Right lobe of liver (tissue), 6 donors: Measurements from ENCODE around the gene TBC1D24. TPM values are rescaled to one million over a fixed set of nuclear protein-coding genes. Genes with fewer than 3 reads are reported as not detected.

Source experiments
- ATAC-seq, 4 donors: fragments of 200-7000 bp; cut with Tn5 transposase; one replicate each; pipeline ENCODE4 v1.9.1; 2020; ENCODE audit warnings: mild to moderate bottlenecking in 4 of 4, moderate library complexity in 4 of 4
- DNase-seq, 3 donors: peaks; one replicate each; pipeline ENCODE4 v3.0.0-alpha.2; 2020
- H3K27ac ChIP-seq, 3 donors: fragments of 200-600 bp; one replicate each; pipeline ENCODE4 v1.8.0; 2022
- H3K27me3 ChIP-seq, 2 donors: fragments of 200-600 bp; one replicate each; pipeline ENCODE4 v1.8.0; 2022
- H3K36me3 ChIP-seq, 4 donors: fragments of 200-600 bp; sonication (generic) in 1 of 4; one replicate each; pipeline versions ENCODE4 v1.5.1 to v1.8.0; 2017 to 2022; ENCODE audit warnings: control low read depth in 1 of 4
- H3K4me1 ChIP-seq, 4 donors: fragments of 200-600 bp; sonication (generic) in 1 of 4; one replicate each; pipeline versions ENCODE4 v1.5.1 to v1.8.0; 2017 to 2022; ENCODE audit warnings: control low read depth in 1 of 4
- H3K4me3 ChIP-seq, 3 donors: fragments of 200-600 bp; one replicate each; pipeline ENCODE4 v1.8.0; 2022
- H3K9me3 ChIP-seq, 4 donors: fragments of 200-600 bp; sonication (generic) in 1 of 4; one replicate each; pipeline versions ENCODE4 v1.5.1 to v1.8.0; 2017 to 2022; ENCODE audit warnings: control low read depth in 1 of 4
- POLR2A ChIP-seq: fragments of 450-650 bp; IDR thresholded peaks from one replicate; pipeline ENCODE4 v1.6.1; 2017; ENCODE audit warnings: antibody characterized with exemption, mild to moderate bottlenecking
- WGBS: methylation state at CpG from one replicate; pipeline ENCODE4 v1.1.6; 2018; ENCODE audit warnings: low coverage, low lambda C conversion rate; ENCODE audit not compliant: insufficient coverage; ENCODE audit errors: missing lambda C conversion rate; 5-methylcytosine and 5-hydroxymethylcytosine counted together
- intact Hi-C, 2 donors: fragments of 100-400 bp; cut with DNase I; formaldehyde crosslinking; loops; one replicate each; pipeline versions ENCODE4 v1.11.2 to v1.14.1; 2022
- total RNA-seq, 6 experiments: library from RNA; depleted of rRNA in 2 of 6; stranded (reverse); fragments of >200 nt in 2 of 6; fragmentation: NEBNext Ultra II Directional in 3 of 6; extraction: Animal tissue kit (Norgen Biotek cat#: 25700) in 3 of 6; gene quantifications; one replicate each; pipeline versions ENCODE4 v1.1.0 to v1.2.4, GENCODE V29; 2016 to 2023
- TF ChIP-seq, protein P1 (sequence below), 4 donors: fragments of 200-600 bp in 3 of 4; fragments of 450-650 bp in 1 of 4; IDR thresholded peaks; one replicate each; pipeline versions ENCODE4 v1.5.1 to v1.8.0; 2016 to 2022; ENCODE audit warnings: antibody characterized with exemption in 4 of 4, mild to moderate bottlenecking in 2 of 4
- donor health status: DM: no; HTN: yes; CAD: no.
- donor health status: DM: no; HTN: no; CAD: no.
- donor health status: DM: no; HTN: no; CAD: no.
- donor health status: DM: no; HTN: yes; CAD: no.
- donor health status: DM: no; HTN: yes; CAD: no.

The TBC1D24 gene
- total RNA-seq, 6 experiments from 2014 or later, result 14.9 to 22.7 (median 17.5) TPM

DNA sequence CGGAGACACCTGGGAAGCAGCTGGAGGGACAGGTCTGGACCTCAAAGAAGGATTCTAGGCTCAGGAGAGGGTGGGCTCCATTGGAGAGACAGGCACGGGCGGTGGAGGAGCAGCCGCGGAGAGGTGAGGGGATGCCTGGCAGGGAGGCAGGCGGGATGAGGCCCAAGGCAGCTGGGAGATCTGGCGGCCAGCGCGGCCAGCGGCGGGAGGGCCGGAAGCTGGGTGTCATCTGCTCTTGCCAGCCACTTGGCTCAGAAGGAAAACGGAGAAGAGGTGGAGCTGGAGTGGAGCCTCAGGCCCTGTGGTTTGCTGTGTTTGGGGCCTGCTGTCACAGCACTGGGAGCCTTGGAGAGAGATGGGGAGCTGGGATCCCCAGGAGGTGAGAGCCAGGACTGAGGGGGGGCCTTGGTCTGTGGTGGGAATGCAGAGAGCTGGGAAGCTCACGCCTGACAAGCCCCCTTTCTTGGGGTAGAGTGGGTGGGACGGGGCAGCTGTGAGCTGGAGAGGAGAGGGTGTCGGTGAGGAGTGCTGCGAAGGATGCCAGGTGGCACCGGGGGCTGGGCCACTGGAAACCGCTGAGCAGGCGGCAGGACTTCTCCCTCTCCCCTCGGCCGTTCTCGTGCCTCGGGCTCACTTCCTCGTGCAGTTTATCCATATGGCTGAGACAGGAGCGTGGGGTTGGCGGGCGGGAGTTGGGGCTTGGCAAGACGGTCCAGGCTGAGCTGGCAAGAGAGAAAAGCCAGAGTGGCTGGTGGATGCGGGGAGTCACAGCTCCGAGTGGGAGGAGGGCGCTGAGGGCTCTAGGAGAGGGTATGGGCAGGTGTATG is 8.0 kb downstream of the TBC1D24 start:
- H3K4me3 ChIP-seq, result no peak overlapping the region
- H3K27me3 ChIP-seq, result no peaks in the 10 kb centered on the region
- no peak overlapping the region for H3K27ac ChIP-seq
- DNase-seq, result peak in 2 of 3 donors; percentile 26 to 57
- H3K4me1 ChIP-seq, result peaks cover 0 to 42% (median 10%) of the 10 kb centered on the region in 4 donors
- H3K9me3 ChIP-seq, result no peaks in the 10 kb centered on the region
- H3K36me3 ChIP-seq, result no peaks in the 10 kb centered on the region
- intact Hi-C loops, result no loop called here
- 80% methylated on average over 20 of the region's 32 CpGs for WGBS
- TF ChIP-seq, protein P1, sequence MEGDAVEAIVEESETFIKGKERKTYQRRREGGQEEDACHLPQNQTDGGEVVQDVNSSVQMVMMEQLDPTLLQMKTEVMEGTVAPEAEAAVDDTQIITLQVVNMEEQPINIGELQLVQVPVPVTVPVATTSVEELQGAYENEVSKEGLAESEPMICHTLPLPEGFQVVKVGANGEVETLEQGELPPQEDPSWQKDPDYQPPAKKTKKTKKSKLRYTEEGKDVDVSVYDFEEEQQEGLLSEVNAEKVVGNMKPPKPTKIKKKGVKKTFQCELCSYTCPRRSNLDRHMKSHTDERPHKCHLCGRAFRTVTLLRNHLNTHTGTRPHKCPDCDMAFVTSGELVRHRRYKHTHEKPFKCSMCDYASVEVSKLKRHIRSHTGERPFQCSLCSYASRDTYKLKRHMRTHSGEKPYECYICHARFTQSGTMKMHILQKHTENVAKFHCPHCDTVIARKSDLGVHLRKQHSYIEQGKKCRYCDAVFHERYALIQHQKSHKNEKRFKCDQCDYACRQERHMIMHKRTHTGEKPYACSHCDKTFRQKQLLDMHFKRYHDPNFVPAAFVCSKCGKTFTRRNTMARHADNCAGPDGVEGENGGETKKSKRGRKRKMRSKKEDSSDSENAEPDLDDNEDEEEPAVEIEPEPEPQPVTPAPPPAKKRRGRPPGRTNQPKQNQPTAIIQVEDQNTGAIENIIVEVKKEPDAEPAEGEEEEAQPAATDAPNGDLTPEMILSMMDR (IDR thresholded peaks at IDR 0.05), result no peak
- no peak for TF ChIP-seq POLR2A
- peak in 1 of 4 donors; percentile 9 for ATAC-seq

DNA sequence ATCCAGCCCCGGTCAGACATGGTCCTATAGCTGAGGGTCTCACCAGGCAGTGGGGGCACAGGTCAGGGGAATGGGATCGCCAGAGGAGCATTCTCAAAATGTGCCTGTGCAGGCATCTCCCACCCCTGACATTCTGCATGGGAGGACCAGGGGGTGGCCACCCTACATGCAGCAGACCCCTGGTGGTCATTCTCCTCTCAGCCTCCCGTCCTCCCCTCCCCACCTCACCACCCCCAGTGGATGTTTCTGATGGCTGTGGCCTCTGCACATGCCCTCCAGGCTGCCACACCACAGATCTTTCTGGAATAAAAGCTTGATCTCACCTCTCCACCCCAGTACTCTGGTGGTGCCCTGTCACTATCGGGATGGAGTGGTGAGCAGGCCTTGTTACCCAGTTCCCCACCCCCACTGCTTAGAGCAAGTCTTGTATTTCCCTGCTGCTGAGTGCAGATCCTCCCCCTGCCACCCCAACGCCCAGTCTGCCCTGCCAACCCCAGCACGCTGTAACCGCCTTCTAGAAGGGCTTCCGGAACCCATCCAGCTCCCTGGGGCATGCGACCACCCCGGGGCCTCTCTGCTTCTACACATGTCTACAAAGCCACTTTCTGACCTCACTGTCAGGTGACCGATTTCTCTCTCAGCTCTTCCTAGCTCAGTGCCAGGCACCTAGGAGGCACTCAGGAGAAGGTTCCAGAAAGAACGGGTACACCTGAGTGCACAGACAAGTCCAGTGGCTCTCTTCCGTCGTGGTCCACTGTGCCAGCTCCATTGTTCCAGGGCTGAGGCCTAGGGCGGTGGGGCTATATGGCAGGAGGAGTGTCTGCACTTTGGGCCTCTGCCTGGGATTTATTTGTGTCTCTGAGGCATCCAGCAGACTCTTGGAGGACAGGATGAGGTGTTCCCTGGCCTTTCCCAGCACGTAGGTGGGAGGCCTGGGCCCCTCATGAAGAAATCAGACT is 9.3 kb downstream of the TBC1D24 start:
- no peaks in the 10 kb centered on the region for H3K27me3 ChIP-seq
- peaks cover 0 to 36% (median 9%) of the 10 kb centered on the region in 4 donors for H3K4me1 ChIP-seq
- ATAC-seq, result peak in 2 of 4 donors; percentile 8 to 11
- no peak for DNase-seq
- TF ChIP-seq, protein P1 (IDR thresholded peaks at IDR 0.05), result no peak
- H3K9me3 ChIP-seq, result no peaks in the 10 kb centered on the region
- H3K27ac ChIP-seq, result peak overlapping the region; percentile 18 to 78 (median 60)
- 89% methylated on average over 11 of the region's 16 CpGs for WGBS
- H3K36me3 ChIP-seq, result no peaks in the 10 kb centered on the region
- intact Hi-C loops, result no loop called here
- H3K4me3 ChIP-seq, result no peak overlapping the region

DNA sequence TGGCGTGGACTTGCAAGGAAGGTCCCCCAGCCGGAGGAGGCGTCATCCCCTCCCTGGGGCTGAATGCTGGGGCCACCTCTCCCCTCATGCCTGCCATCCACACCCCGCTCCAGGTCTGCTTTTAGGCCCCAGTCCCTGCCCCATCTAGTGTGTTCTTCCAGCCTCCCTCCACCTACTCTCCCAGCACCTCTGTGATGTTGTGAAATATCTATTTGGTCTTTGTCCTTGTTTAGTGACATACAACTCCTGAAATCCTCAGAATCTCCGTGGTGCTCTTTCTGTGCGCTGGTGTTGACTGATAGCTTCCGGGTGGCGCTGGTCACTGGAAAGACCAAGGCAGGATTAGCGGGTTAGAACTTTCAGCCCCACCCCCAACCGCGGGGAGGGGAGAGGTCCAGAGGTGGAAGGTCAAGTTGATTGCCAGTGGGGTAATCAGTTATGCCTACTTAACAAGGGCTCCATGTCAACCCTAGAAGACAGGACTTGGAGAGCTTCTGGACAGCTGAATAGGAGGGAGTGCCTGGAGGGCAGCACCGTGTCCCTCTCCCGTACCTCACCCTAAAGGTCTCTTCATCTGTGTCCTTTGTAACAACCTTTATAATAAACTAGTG is 10.1 kb downstream of the TBC1D24 start:
- H3K4me3 ChIP-seq, result no peak overlapping the region
- ATAC-seq (peak; percentile 80 to 88 (median 85)), DNase-seq (peak; percentile 65 to 80 (median 78))
- peak overlapping the region; percentile 18 to 78 (median 60) for H3K27ac ChIP-seq
- no peak for TF ChIP-seq POLR2A
- TF ChIP-seq, protein P1 (IDR thresholded peaks at IDR 0.05), result no peak
- peaks cover 0 to 36% (median 9%) of the 10 kb centered on the region in 4 donors for H3K4me1 ChIP-seq
- H3K36me3 ChIP-seq, result no peaks in the 10 kb centered on the region
- 31% methylated on average over 7 of the region's 13 CpGs for WGBS
- intact Hi-C loops, result no loop called here
- no peaks in the 10 kb centered on the region for H3K9me3 ChIP-seq
- no peaks in the 10 kb centered on the region for H3K27me3 ChIP-seq

DNA sequence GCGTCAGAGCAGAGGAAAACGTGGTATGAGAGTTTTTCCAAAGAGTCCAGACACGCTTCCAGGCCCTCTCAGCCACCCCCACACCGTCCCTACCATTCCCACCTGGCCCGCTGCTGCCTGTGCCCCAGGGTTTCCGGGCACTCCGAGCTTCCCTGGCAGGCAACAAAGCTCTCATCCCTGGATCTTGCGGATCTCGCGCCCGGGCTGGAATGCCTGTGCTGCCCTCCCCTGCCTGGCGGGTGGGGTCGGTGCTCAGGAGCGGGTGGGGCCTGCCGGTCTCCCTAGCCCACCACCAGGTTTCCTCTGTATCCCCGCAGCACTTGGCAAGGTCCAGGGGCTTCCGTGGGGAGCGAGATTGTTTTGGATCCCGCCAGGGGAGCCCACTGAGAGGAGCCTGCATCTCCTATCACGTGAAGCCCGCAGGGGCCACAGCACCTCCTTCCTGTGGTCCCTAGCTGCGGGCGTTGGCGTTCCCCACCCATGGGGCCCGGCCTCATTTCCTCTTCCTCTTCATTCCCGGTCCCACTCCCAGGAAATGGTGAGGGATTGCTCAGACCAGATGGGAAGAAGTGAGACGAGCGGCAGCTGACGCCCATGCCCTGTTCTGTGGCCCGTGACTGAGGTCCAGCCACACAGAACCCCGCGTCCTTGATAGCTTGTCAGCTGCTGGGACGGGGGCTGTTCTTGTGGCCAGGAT is 11.0 kb downstream of the TBC1D24 start:
- no peak for TF ChIP-seq POLR2A
- TF ChIP-seq, protein P1 (IDR thresholded peaks at IDR 0.05), result no peak
- intact Hi-C loops, result no loop called here
- peaks cover 0 to 36% (median 9%) of the 10 kb centered on the region in 4 donors for H3K4me1 ChIP-seq
- peaks cover 0 to 4% (median 0%) of the 10 kb centered on the region in 4 donors for H3K36me3 ChIP-seq
- no peaks in the 10 kb centered on the region for H3K9me3 ChIP-seq
- H3K27me3 ChIP-seq, result no peaks in the 10 kb centered on the region
- ATAC-seq (no peak), DNase-seq (peak in 1 of 3 donors; percentile 44)
- WGBS, result 84% methylated on average over 12 of the region's 33 CpGs
- H3K27ac ChIP-seq, result no peak overlapping the region
- H3K4me3 ChIP-seq, result no peak overlapping the region
